GM18868 (cell line): Measurements from ENCODE around the gene TMEM185B.
"Not testable (repeated sequence)": the region's sequence is repeated elsewhere in the genome, so short reads cannot be mapped to it uniquely, and the experiment has no call there.

Experiments
- ATAC-seq: cut with Tn5 transposase; IDR thresholded peaks from one replicate; pipeline ENCODE4 v1.9.1; 2021; ENCODE audit warnings: mild to moderate bottlenecking, moderate library complexity; ENCODE audit not compliant: unreplicated experiment

Gene TMEM185B

GRCh38 chr2:120223034-120223912 lies at the start of gene TMEM185B:
Gene TMEM185B, minus strand, starts transcription at chr2:120223400. Its CDS starts 424 bp downstream, at chr2:120222976.
- peak; percentile 86 for ATAC-seq

GRCh38 chr2:120271711-120272379 lies 48.6 kb upstream of the TMEM185B start:
- ATAC-seq, result no peak

GRCh38 chr2:120269816-120270215 lies 46.6 kb upstream of the TMEM185B start:
- no peak for ATAC-seq

- ATAC-seq, result no peak
These were observed 46.0 kb upstream of the TMEM185B start for GRCh38 chr2:120269076-120269744.

- ATAC-seq, result no peak
These were observed 44.1 kb upstream of the TMEM185B start for GRCh38 chr2:120267348-120267747.

- peak; percentile 77 for ATAC-seq
These were observed 41.8 kb upstream of the TMEM185B start for GRCh38 chr2:120265006-120265405.

- no peak for ATAC-seq
These were observed 39.7 kb upstream of the TMEM185B start for GRCh38 chr2:120262761-120263428.

- ATAC-seq, result no peak
These were observed 39.0 kb upstream of the TMEM185B start for GRCh38 chr2:120262150-120262549.

GRCh38 chr2:120261387-120262006 lies 38.3 kb upstream of the TMEM185B start:
- ATAC-seq, result peak; percentile 71

GRCh38 chr2:120260736-120261135 lies 37.5 kb upstream of the TMEM185B start:
- ATAC-seq, result no peak

- not testable (repeated sequence) for ATAC-seq
These were observed 36.7 kb upstream of the TMEM185B start for GRCh38 chr2:120259939-120260338.

GRCh38 chr2:120258196-120258595 lies 35.0 kb upstream of the TMEM185B start:
- no peak for ATAC-seq

GRCh38 chr2:120257522-120257921 lies 34.3 kb upstream of the TMEM185B start:
- ATAC-seq, result no peak

GRCh38 chr2:120256651-120257000 lies 33.4 kb upstream of the TMEM185B start:
- no peak for ATAC-seq

- ATAC-seq, result no peak
These were observed 32.9 kb upstream of the TMEM185B start for GRCh38 chr2:120255986-120256650.

- ATAC-seq, result no peak
These were observed 31.9 kb upstream of the TMEM185B start for GRCh38 chr2:120255071-120255470.

- ATAC-seq, result no peak
These were observed 31.0 kb upstream of the TMEM185B start for GRCh38 chr2:120254178-120254577.

- ATAC-seq, result peak; percentile 30
These were observed 30.1 kb upstream of the TMEM185B start for GRCh38 chr2:120253021-120253882.
